HEK293 (cell line): ENCODE data around the gene CACNA2D3.

Experiments
- CTCF ChIA-PET: fragments of 350-600 bp; formaldehyde crosslinking; extraction: SDS; loops from one replicate; lab custom pipeline; 2021; ENCODE audit warnings: antibody characterized with exemption; lab: Yijun Ruan, JAX
- POLR2A ChIA-PET: fragments of 300-600 bp; formaldehyde crosslinking; extraction: SDS; loops from one replicate; lab custom pipeline; 2020; ENCODE audit warnings: antibody characterized with exemption, inconsistent platforms; lab: Yijun Ruan, JAX
- H3K27ac ChIP-seq: fragments of 200-500 bp; sonication (Bioruptor generic); 2 replicates; pipeline ENCODE4 v1.5.1; 2014; ENCODE audit warnings: low read depth, low read length, control low read depth, inconsistent platforms; ENCODE audit errors: extremely low read depth
- H3K36me3 ChIP-seq, 2 experiments: fragments of 200-500 bp in 1 of 2; sonication (Bioruptor generic) in 1 of 2; 1 replicate in 1 of 2; 2 replicates in 1 of 2; pipeline ENCODE4 v1.5.1; 2014 to 2017; ENCODE audit warnings: inconsistent platforms in 2 of 2, low read length in 2 of 2; ENCODE audit not compliant: control insufficient read depth in 2 of 2, insufficient read depth in 1 of 2
- H3K4me1 ChIP-seq: fragments of 200-500 bp; sonication (Bioruptor generic); 2 replicates; pipeline ENCODE4 v1.5.1; 2014; ENCODE audit warnings: mild to moderate bottlenecking, low read length, inconsistent platforms; ENCODE audit not compliant: control insufficient read depth, insufficient read depth
- H3K4me3 ChIP-seq: 2 replicates; pipeline ENCODE4 v1.5.1; 2011; ENCODE audit warnings: low read depth, mild to moderate bottlenecking, control low read depth, low read length, moderate library complexity
- H3K9me3 ChIP-seq: fragments of 200-500 bp; sonication (Bioruptor generic); 2 replicates; pipeline ENCODE4 v1.5.1; 2014; ENCODE audit warnings: low read depth, low read length, inconsistent platforms; ENCODE audit not compliant: control insufficient read depth, insufficient read depth
- INSM2 ChIP-seq: fragments of 450-650 bp; formaldehyde crosslinking; IDR thresholded peaks from 2 replicates; pipeline ENCODE4 v1.5.1; 2016; ENCODE audit warnings: missing biosample characterization, missing genetic modification characterization
- KLF9 ChIP-seq: fragments of 450-650 bp; formaldehyde crosslinking; IDR thresholded peaks from 2 replicates; pipeline ENCODE4 v1.5.1; 2016; ENCODE audit warnings: missing biosample characterization, missing genetic modification characterization, low read depth
- ZBTB49 ChIP-seq: fragments of 450-650 bp; formaldehyde crosslinking; IDR thresholded peaks from 2 replicates; pipeline ENCODE4 v1.5.1; 2016; ENCODE audit warnings: missing biosample characterization, missing genetic modification characterization, low read depth
- ZNF112 ChIP-seq: fragments of 450-650 bp; formaldehyde crosslinking; IDR thresholded peaks from 2 replicates; pipeline ENCODE4 v1.5.0; 2017; ENCODE audit warnings: missing biosample characterization, missing genetic modification characterization
- ZNF121 ChIP-seq: fragments of 450-650 bp; formaldehyde crosslinking; IDR thresholded peaks from 2 replicates; pipeline ENCODE4 v1.5.1; 2016; ENCODE audit warnings: missing biosample characterization, missing genetic modification characterization
- ZNF280C ChIP-seq: fragments of 450-650 bp; formaldehyde crosslinking; IDR thresholded peaks from 2 replicates; pipeline ENCODE4 v1.5.1; 2016; ENCODE audit warnings: missing biosample characterization, missing genetic modification characterization
- ZNF398 ChIP-seq: fragments of 450-650 bp; formaldehyde crosslinking; IDR thresholded peaks from 2 replicates; pipeline ENCODE4 v1.5.1; 2017; ENCODE audit warnings: missing biosample characterization, missing genetic modification characterization
- ZNF514 ChIP-seq: fragments of 450-650 bp; formaldehyde crosslinking; IDR thresholded peaks from 2 replicates; pipeline ENCODE4 v1.5.1; 2016; ENCODE audit warnings: missing biosample characterization, missing genetic modification characterization
- ZNF549 ChIP-seq: fragments of 450-650 bp; IDR thresholded peaks from 2 replicates; pipeline ENCODE4 v1.5.1; 2018; ENCODE audit warnings: missing biosample characterization, missing genetic modification characterization, mild to moderate bottlenecking, inconsistent platforms, moderate library complexity
- ZNF600 ChIP-seq: fragments of 450-650 bp; formaldehyde crosslinking; IDR thresholded peaks from 2 replicates; pipeline ENCODE4 v1.5.1; 2016; ENCODE audit warnings: missing biosample characterization, missing genetic modification characterization
- ZNF76 ChIP-seq: fragments of 450-650 bp; formaldehyde crosslinking; IDR thresholded peaks from 2 replicates; pipeline ENCODE4; 2016; ENCODE audit warnings: low read depth, missing biosample characterization, missing genetic modification characterization, borderline replicate concordance
- ZNF830 ChIP-seq: fragments of 450-650 bp; IDR thresholded peaks from 2 replicates; pipeline ENCODE4 v1.5.0; 2018; ENCODE audit warnings: missing biosample characterization, missing genetic modification characterization, low read depth, mild to moderate bottlenecking, moderate library complexity

The CACNA2D3 gene

GRCh38 chr3:54760201-54760600 is 637.8 kb downstream of the CACNA2D3 start:
- no peak overlapping the region for H3K4me3 ChIP-seq
- no peaks in the 10 kb centered on the region for H3K9me3 ChIP-seq
- CTCF ChIA-PET, result no interaction called here
- no peaks in the 10 kb centered on the region for H3K36me3 ChIP-seq
- TF ChIP-seq ZNF280C (tag by site-specific recombination) (no peak), ZBTB49 (no peak), ZNF398 (tag by site-specific recombination) (no peak), ZNF121 (no peak), KLF9 (tag by site-specific recombination) (no peak), ZNF514 (tag by site-specific recombination) (no peak), INSM2 (no peak), ZNF76 (tag by site-specific recombination) (no peak), ZNF549 (tag by site-specific recombination) (no peak), ZNF600 (no peak), ZNF112 (tag by site-specific recombination) (no peak)
- POLR2A ChIA-PET, result no interaction called here
- no peak overlapping the region for H3K27ac ChIP-seq
- no peaks in the 10 kb centered on the region for H3K4me1 ChIP-seq

GRCh38 chr3:54761637-54762036 is 639.3 kb downstream of the CACNA2D3 start:
- no peaks in the 10 kb centered on the region for H3K36me3 ChIP-seq
- POLR2A ChIA-PET, result no interaction called here
- no peaks in the 10 kb centered on the region for H3K4me1 ChIP-seq
- H3K27ac ChIP-seq, result no peak overlapping the region
- no peaks in the 10 kb centered on the region for H3K9me3 ChIP-seq
- no peak overlapping the region for H3K4me3 ChIP-seq
- TF ChIP-seq INSM2 (no peak), ZNF830 (tag by site-specific recombination) (no peak)
- TF ChIP-seq, all 188 proteins: peak for 0
- CTCF ChIA-PET, result no interaction called here
